ENCODE measurements around the gene WNT1. TPM values are rescaled to one million over a fixed set of nuclear protein-coding genes. Genes with fewer than 3 reads are reported as not detected.

WNT1 gene
- total RNA-seq, 2 experiments from 2014 or later: not detected

Other genes with a start within 250 kb of the WNT1 start
- gene ADCY6, start 189.2 kb upstream of the WNT1 start, total RNA-seq: under 1 TPM in 1 of 2 experiments, not detected in 1; 0.18 TPM
- 1 to 10 TPM; 4.4 to 4.6 TPM for gene CACNB3, start 159.8 kb upstream of the WNT1 start, total RNA-seq
- 100 to 1,000 TPM; 123 to 129 TPM for gene DDX23, start 126.2 kb upstream of the WNT1 start, total RNA-seq
- gene RND1, start 112.5 kb upstream of the WNT1 start, total RNA-seq: 1 to 10 TPM; 2.6 to 3.1 TPM
- 100 to 1,000 TPM in 1 of 2 experiments, 10 to 100 TPM in 1; 97.4 to 104 TPM for gene FKBP11, start 52.8 kb upstream of the WNT1 start, total RNA-seq
- gene ARF3, start 20.8 kb upstream of the WNT1 start, total RNA-seq: 10 to 100 TPM; 81.8 to 82.5 TPM
- under 1 TPM; 0.24 to 0.39 TPM for gene WNT10B, start 6.6 kb upstream of the WNT1 start, total RNA-seq
- gene DDN, start 21.1 kb downstream of the WNT1 start, total RNA-seq: 1 to 10 TPM; 1.3 to 1.4 TPM
- gene PRKAG1, start 40.5 kb downstream of the WNT1 start, total RNA-seq: 10 to 100 TPM; 57.9 to 60.9 TPM
- 10 to 100 TPM; 45.3 to 47.5 TPM for gene KMT2D, start 82.5 kb downstream of the WNT1 start, total RNA-seq
- 10 to 100 TPM; 11.0 to 13.2 TPM for gene RHEBL1, start 91.7 kb downstream of the WNT1 start, total RNA-seq
- not detected for gene DHH, start 116.5 kb downstream of the WNT1 start, total RNA-seq
- 10 to 100 TPM; 21.9 to 25.4 TPM for gene LMBR1L, start 132.5 kb downstream of the WNT1 start, total RNA-seq
- gene TUBA1B, start 153.1 kb downstream of the WNT1 start, total RNA-seq: 1,000 to 10,000 TPM; 2,350 to 2,390 TPM
- 10 to 100 TPM; 54.3 to 55.0 TPM for gene TUBA1A, start 210.8 kb downstream of the WNT1 start, total RNA-seq

Data from activated naive CD8-positive, alpha-beta T cell treated with anti-CD3 and anti-CD28 coated beads for 36 hours (primary cell).